GM10248 (cell line): ENCODE results near the gene BTNL9.

ENCODE experiments used
- CTCF ChIA-PET: fragments of 300-600 bp; sonication (Branson Sonifier 250); formaldehyde crosslinking; extraction: SDS; loops from one replicate; lab custom pipeline; 2021; ENCODE audit warnings: antibody characterized with exemption; lab: Yijun Ruan, JAX
- POLR2A ChIA-PET: fragments of 350-650 bp; sonication (Branson Sonifier 250); formaldehyde crosslinking; extraction: SDS; loops from one replicate; lab custom pipeline; 2020; ENCODE audit warnings: antibody characterized with exemption; lab: Yijun Ruan, JAX
- DNase-seq: peaks from one replicate; pipeline ENCODE4 v3.0.0; 2012; ENCODE audit errors: extremely low spot score
- TF ChIP-seq, protein P1 (sequence below): IDR thresholded peaks from 2 replicates; pipeline ENCODE4 v1.5.1; 2012; ENCODE audit warnings: mild to moderate bottlenecking, low read depth; ENCODE audit errors: extremely low read depth, missing control alignments, control extremely low read depth

The BTNL9 gene

DNA sequence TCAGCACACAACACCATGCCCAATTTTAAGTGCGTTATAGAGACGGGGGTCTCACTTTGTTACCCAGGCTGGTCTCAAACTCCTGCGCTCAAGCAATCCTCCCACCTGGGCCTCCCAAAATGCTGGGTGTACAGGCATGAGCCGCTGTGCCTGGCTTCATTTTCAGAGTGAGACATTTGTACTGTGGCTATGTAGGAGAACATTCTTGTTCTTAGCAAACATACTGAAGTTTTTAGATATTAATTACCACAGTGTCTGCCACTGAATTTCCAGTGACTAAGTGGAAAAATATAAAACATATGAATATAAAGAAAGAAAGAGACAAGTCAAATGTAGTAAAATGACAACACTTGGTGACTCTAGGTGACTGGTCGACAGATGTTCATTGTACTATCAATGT lies 20.9 kb downstream of the BTNL9 start:
- ChIA-PET POLR2A (no interaction called here), CTCF (interaction anchor here (1.0 kb wide), 1 partner anchor 276 kb away, joined by 3 read pairs; no protein-coding TSS in a partner anchor)
- no peak for DNase-seq
- TF ChIP-seq, protein P1, sequence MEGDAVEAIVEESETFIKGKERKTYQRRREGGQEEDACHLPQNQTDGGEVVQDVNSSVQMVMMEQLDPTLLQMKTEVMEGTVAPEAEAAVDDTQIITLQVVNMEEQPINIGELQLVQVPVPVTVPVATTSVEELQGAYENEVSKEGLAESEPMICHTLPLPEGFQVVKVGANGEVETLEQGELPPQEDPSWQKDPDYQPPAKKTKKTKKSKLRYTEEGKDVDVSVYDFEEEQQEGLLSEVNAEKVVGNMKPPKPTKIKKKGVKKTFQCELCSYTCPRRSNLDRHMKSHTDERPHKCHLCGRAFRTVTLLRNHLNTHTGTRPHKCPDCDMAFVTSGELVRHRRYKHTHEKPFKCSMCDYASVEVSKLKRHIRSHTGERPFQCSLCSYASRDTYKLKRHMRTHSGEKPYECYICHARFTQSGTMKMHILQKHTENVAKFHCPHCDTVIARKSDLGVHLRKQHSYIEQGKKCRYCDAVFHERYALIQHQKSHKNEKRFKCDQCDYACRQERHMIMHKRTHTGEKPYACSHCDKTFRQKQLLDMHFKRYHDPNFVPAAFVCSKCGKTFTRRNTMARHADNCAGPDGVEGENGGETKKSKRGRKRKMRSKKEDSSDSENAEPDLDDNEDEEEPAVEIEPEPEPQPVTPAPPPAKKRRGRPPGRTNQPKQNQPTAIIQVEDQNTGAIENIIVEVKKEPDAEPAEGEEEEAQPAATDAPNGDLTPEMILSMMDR, result no peak

DNA sequence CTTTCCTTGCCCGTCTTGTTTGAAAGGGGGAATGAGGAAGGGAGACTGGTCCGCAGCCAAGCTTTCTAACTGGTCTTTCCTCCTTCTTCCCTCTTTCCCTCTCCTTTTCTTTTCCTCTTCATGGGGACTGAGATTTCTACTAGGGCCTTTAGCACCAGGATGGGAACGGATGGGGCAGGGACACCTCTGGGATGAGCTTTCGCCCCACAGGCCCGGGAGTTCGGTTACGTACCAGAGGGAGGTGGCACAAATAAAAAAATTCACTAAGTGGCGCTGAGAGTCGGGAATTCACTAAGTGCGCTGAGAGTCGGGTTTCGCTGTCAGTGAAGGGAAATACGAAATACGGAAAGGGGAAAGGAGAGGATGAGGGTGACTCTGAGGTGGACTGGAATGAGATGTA lies 21.6 kb downstream of the BTNL9 start:
- no peak for DNase-seq
- POLR2A ChIA-PET, result no interaction called here
- CTCF ChIA-PET, result interaction anchor here (0.9 to 1.0 kb wide), 2 partner anchors 16 to 277 kb away, joined by 3 read pairs; no protein-coding TSS in a partner anchor
- TF ChIP-seq, protein P1, result no peak

DNA sequence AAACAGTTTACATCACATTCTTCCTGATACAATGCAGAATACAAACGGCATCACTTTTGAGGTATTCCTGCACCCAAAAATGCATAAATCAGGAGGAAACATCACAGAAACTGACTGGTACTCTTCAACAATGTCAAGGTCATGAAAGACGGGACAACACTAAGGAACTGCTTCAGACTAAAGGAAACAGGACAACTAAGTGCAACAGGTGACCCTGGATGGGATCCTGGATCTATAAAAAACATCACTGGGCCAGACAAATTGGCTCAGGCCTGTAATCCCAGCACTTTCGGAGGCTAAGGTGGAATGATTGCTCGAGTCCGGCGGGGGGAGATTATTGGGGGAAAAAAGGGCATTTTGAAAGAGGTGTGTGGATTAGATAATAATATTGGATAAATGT lies 22.6 kb downstream of the BTNL9 start:
- DNase-seq, result no peak
- TF ChIP-seq, protein P1, result no peak
- ChIA-PET CTCF (no interaction called here), POLR2A (no interaction called here)

DNA sequence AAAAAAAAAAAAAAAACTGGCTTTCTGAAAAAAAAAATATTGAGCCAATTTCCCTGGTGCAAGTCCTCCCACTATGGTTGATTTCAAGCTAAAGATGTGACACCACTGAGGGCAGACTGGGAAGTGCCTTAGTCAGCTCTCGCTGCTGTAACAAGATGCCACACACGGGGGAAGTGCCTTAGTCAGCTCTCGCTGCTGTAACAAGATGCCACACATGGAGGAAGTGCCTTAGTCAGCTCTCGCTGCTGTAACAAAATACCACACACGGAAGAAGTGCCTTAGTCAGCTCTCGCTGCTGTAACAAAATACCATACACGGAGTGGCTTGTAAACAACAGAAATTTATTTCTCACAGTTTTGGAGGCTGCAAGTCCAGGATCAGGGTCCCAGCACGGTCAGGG lies 23.4 kb downstream of the BTNL9 start:
- ChIA-PET POLR2A (no interaction called here), CTCF (no interaction called here)
- DNase-seq, result no peak
- TF ChIP-seq, protein P1, result no peak

DNA sequence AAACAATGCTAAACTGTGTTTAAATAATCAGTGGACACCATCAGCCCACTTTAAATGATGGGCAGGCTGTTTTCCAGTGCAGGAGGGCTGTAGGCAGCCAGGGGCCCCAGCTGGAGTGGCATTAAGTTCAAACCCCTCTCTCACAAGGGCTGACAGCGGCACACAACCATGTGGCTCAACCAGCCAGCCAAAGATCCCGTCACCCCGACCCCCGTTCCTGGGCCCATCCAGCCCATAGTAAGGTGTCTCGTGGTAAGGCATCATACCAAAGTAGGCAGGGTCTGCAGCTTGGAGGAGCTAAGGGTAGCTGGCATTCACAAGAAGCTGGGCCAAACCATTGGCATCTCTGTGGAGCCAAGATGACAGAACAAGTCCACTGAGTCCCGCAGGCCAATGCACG lies 24.9 kb downstream of the BTNL9 start:
- ChIA-PET CTCF (no interaction called here), POLR2A (no interaction called here)
- TF ChIP-seq, protein P1, result no peak
- no peak for DNase-seq

DNA sequence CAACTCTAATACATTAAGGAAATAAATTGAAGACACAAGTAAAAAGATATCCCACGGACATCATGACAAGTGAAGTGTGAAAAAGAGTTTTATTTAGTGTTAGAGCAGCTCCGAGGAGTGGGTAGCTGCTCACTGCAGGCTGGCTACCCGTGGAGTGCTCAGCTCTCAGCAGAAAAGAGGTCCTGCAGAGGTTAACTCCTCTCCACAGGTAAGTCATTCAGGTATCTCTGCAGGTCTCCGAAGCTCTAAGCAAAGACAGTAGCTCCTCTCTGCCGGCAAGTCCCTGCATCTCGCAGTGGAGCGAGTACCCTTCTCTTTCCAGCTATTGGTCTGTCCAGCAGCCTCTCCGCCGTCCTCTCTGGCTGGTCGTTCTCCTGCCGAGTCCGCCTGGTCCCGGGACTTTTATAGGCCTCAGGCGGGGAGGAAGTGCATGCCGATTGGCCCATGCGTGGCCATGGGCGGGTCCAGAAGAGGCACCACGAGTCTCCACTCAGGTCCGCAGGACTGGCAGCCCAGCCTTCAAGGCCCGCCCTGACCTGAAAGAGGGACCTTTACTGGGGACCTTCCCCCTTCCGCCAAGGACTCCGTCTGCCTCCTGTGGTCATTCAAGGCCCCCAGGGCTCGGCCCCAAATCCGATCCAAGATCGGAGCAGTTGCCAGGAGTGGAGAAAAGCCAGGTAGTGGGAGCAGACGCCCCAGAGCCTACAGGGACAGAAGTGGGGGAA lies 29.9 kb downstream of the BTNL9 start:
- POLR2A ChIA-PET, result no interaction called here
- no peak for DNase-seq
- CTCF ChIA-PET, result interaction anchor here (1.1 kb wide), 1 partner anchor 14 kb away, joined by 3 read pairs; no protein-coding TSS in a partner anchor
- TF ChIP-seq, protein P1, result no peak
